Astrocyte of the cerebellum (primary cell): ENCODE results near the gene VDR.
A peak's percentile ranks its signal among the peaks of the same experiment; 100 is the strongest.

ENCODE experiments used
- DNase-seq: peaks from one replicate; pipeline ENCODE4 v3.0.0-alpha.2; 2011; ENCODE audit warnings: low read depth
- H3K4me3 ChIP-seq: 2 replicates; pipeline ENCODE4 v1.5.1; 2011; ENCODE audit warnings: mild to moderate bottlenecking, low read depth, low read length, moderate library complexity
- in situ Hi-C: cut with HindIII; loops from 2 replicates; pipeline ENCODE4 v1.10.0; 2017; ENCODE audit warnings: low sequenced_read_pairs
- TF ChIP-seq, protein P1 (sequence below): IDR thresholded peaks from 2 replicates; pipeline ENCODE4 v1.5.1; 2012; ENCODE audit warnings: low read length, low read depth, moderate library complexity, mild to moderate bottlenecking; ENCODE audit errors: missing control alignments

Gene VDR

GRCh38 chr12:47903927-47904712, 674 bp downstream of the VDR start:
- in situ Hi-C loops = no loop called here
- peak; percentile 62 for DNase-seq
- TF ChIP-seq, protein P1, sequence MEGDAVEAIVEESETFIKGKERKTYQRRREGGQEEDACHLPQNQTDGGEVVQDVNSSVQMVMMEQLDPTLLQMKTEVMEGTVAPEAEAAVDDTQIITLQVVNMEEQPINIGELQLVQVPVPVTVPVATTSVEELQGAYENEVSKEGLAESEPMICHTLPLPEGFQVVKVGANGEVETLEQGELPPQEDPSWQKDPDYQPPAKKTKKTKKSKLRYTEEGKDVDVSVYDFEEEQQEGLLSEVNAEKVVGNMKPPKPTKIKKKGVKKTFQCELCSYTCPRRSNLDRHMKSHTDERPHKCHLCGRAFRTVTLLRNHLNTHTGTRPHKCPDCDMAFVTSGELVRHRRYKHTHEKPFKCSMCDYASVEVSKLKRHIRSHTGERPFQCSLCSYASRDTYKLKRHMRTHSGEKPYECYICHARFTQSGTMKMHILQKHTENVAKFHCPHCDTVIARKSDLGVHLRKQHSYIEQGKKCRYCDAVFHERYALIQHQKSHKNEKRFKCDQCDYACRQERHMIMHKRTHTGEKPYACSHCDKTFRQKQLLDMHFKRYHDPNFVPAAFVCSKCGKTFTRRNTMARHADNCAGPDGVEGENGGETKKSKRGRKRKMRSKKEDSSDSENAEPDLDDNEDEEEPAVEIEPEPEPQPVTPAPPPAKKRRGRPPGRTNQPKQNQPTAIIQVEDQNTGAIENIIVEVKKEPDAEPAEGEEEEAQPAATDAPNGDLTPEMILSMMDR = no peak
- H3K4me3 ChIP-seq = peak overlapping the region; percentile 54

GRCh38 chr12:47903151-47903611, 1.6 kb downstream of the VDR start:
- TF ChIP-seq, protein P1 = no peak
- in situ Hi-C loops = no loop called here
- DNase-seq = peak; percentile 92
- H3K4me3 ChIP-seq = peak overlapping the region; percentile 54

DNA sequence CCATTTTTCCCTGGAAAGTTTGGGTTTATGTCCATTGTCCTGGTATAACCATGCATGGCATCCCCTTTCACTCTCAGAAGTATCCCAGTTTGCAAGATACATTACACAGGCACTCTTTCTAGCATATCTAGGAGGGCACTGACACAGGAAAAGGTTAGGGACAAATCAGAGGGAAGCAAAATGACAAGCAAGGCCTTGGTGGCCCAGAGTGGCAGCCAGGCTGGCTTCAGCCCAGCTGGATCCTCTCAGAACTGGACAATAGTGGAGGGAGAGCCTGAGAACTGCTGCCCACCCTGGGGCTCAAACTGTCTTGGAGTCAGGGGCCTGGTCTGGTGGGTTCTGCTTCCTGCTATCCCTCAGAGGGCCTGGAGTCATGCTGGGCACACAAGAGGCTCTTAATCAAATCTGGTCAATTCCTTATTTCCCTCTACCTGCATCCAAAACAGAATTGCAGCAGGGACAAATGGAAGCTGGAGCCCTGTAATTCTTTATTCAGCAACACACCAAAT, 2.6 kb downstream of the VDR start:
- in situ Hi-C loops = no loop called here
- H3K4me3 ChIP-seq = peak overlapping the region; percentile 54
- TF ChIP-seq, protein P1 = no peak
- DNase-seq = no peak

DNA sequence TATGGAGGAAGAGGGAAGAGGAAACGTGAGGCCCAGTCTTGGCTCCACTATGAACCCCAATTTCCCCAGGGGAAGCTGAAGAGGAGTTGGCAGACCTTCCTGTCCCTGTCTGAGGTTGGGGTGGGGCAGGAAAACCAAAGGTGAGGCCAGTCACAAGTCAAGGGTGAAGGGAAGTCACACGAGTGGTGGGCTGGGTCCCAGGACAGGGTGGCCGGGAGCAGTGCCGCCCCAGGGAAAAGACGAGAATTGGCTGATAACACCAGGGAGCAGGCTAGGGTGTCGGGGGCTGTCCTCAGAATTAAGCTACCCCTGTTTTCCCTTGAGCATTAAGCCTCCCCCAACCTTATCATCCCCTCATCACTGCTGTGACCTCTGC, 3.1 kb downstream of the VDR start:
- in situ Hi-C loops = no loop called here
- H3K4me3 ChIP-seq = no peak overlapping the region
- TF ChIP-seq, protein P1 = no peak
- DNase-seq = no peak

DNA sequence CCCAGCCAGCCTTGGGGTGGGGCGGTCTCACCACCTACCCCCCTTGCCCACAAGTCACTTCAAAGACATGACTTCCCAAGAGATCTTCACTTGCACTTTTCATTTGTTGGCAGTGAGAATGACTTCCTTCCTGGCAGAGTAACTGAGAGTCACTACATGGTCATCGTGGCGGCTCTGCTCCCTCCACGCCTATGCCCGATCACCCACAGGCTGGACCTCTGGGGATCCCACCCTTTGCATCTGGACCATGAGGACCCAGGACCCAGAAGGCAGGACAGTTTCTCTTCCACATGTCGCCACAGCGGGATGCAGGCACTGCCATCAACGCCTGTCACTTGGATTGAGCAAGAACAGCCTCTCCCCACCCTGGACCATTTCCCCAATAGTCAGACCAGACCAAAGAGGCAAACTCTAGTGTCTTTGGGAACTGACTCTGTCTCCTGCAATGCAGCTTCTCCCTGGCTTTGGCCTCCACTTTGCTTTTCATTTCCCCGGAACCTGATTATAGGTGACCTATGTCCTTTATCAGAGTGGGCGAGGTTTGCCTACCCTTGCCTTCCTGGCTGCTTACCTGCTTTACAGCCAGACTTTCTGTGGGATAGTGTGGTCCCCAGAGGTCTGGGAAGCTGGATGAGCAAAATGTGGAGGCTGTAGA, 3.6 kb downstream of the VDR start:
- TF ChIP-seq, protein P1 = no peak
- no peak overlapping the region for H3K4me3 ChIP-seq
- in situ Hi-C loops = no loop called here
- DNase-seq = no peak

DNA sequence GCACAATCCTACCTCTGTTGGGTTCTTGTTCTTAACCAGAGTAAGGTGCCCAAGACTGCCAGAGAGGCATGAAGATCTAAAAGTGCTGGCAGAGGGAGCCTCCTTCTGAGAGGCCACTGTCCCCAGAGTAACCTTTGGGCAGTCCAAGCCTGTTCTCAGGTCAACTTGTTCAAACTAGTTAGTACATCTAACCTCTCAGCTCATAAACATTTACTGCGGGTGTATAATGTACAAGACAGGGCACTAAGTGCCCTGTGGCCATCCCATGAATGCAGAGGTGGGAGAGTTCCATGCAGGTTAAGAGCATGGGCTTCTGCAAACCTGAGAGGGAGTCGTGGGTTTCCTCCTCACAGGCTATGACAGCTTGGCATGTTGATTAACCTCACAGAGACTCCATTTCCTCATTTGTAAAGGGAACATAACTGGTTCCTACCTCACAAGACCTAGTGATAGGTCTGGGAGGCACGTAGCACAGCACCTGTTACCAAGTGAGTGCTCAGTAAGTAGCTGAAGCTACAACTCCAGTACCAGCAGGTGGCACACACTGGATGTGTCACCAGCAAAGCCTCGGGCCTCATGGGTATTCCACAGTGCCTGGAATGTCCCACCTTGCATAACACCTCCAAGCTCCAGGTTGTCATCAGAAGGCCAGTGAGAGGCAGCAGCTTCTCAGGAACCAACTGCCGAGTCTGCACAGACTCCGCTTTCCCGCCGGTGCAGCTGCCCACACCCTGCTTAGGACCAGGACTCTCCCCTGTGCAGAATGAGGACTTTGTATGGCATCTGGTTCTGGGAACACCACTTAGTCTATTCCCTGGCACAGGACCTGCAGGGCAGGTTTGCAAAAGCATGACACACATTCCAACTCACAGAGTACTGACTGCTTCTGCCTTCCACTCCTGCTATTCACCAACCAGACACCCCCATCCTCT, 4.4 kb downstream of the VDR start:
- in situ Hi-C loops = no loop called here
- DNase-seq = no peak
- H3K4me3 ChIP-seq = no peak overlapping the region
- TF ChIP-seq, protein P1 = no peak
